Urothelium cell line (cell line): ENCODE results near the gene CBLB.
A peak's percentile ranks its signal among the peaks of the same experiment; 100 is the strongest.

ENCODE experiments used
- DNase-seq: peaks from one replicate; pipeline ENCODE4 v3.0.0; 2011; ENCODE audit warnings: low spot score, mixed read lengths
- FAIRE-seq: peaks from 2 replicates; lab custom pipeline; 2011; peaks lifted over from hg19 to GRCh38; lab: Jason Lieb, UNC

The CBLB gene

GRCh38 chr3:105868742-105869530, at the start of gene CBLB:
Gene CBLB, minus strand, starts transcription at chr3:105869012. Its CDS starts 1,435 bp downstream, at chr3:105867577.
- FAIRE-seq (peak; percentile 85), DNase-seq (peak; percentile 97)

- no peak for DNase-seq
- FAIRE-seq, result no peak
Measured at GRCh38 chr3:105916767-105917166, 48.0 kb upstream of the CBLB start.

- FAIRE-seq (no peak), DNase-seq (no peak)
Measured at GRCh38 chr3:105915524-105915923, 46.7 kb upstream of the CBLB start.

- FAIRE-seq (no peak), DNase-seq (no peak)
Measured at GRCh38 chr3:105913616-105914015, 44.8 kb upstream of the CBLB start.

- no peak for FAIRE-seq
- no peak for DNase-seq
Measured at GRCh38 chr3:105912891-105913290, 44.1 kb upstream of the CBLB start.

- FAIRE-seq (no peak), DNase-seq (no peak)
Measured at GRCh38 chr3:105911496-105911895, 42.7 kb upstream of the CBLB start.

- DNase-seq (no peak), FAIRE-seq (no peak)
Measured at GRCh38 chr3:105907777-105908176, 39.0 kb upstream of the CBLB start.

GRCh38 chr3:105906836-105907235, 38.0 kb upstream of the CBLB start:
- no peak for DNase-seq
- FAIRE-seq, result no peak

- FAIRE-seq (no peak), DNase-seq (no peak)
Measured at GRCh38 chr3:105906345-105906744, 37.5 kb upstream of the CBLB start.

GRCh38 chr3:105905328-105905727, 36.5 kb upstream of the CBLB start:
- FAIRE-seq, result no peak

GRCh38 chr3:105904678-105905284, 36.0 kb upstream of the CBLB start:
- peak; percentile 30 for FAIRE-seq

More at GRCh38 chr3:105905328-105905727, 36.5 kb upstream of the CBLB start:
- DNase-seq, result no peak

GRCh38 chr3:105904251-105904650, 35.4 kb upstream of the CBLB start:
- FAIRE-seq (no peak), DNase-seq (no peak)

More at GRCh38 chr3:105904678-105905284, 36.0 kb upstream of the CBLB start:
- DNase-seq, result no peak

GRCh38 chr3:105899516-105899915, 30.7 kb upstream of the CBLB start:
- FAIRE-seq, result no peak
- no peak for DNase-seq

- DNase-seq, result no peak
- FAIRE-seq, result no peak
Measured at GRCh38 chr3:105891101-105891500, 22.3 kb upstream of the CBLB start.

- DNase-seq, result no peak
- FAIRE-seq, result no peak
Measured at GRCh38 chr3:105888621-105889579, 20.1 kb upstream of the CBLB start.

- FAIRE-seq (no peak), DNase-seq (no peak)
Measured at GRCh38 chr3:105885256-105885655, 16.4 kb upstream of the CBLB start.

- DNase-seq, result no peak
Measured at GRCh38 chr3:105883798-105884377, 15.1 kb upstream of the CBLB start.

GRCh38 chr3:105880681-105881290, 12.0 kb upstream of the CBLB start:
- DNase-seq (no peak), FAIRE-seq (no peak)

More at GRCh38 chr3:105883798-105884377, 15.1 kb upstream of the CBLB start:
- FAIRE-seq, result no peak

GRCh38 chr3:105878061-105878460, 9.2 kb upstream of the CBLB start:
- FAIRE-seq (no peak), DNase-seq (no peak)

GRCh38 chr3:105877336-105877910, 8.6 kb upstream of the CBLB start:
- no peak for FAIRE-seq
- DNase-seq, result no peak
